Right kidney (tissue), 9 donors: ENCODE measurements around the gene OTULIN.

ENCODE experiments used
- DNase-seq: peaks from one replicate; pipeline ENCODE4 v3.0.0-alpha.2; 2016
- long read RNA-seq, 8 donors: transcript quantifications; one replicate each; lab custom pipeline, GENCODE V29; 2026

OTULIN gene
- long read RNA-seq, donor 1 = 0 reads
- long read RNA-seq, donor 2 = 0 reads
- long read RNA-seq, donor 3, full-length matches to known transcripts = 4 of 4 reads
- long read RNA-seq, donor 3, partial matches to known transcripts = 0 of 4 reads
- long read RNA-seq, donor 3, other reads (novel, unspliced or antisense) = 0 of 4 reads
- long read RNA-seq, donor 4, full-length matches to known transcripts = 1 of 1 reads
- long read RNA-seq, donor 4, partial matches to known transcripts = 0 of 1 reads
- long read RNA-seq, donor 4, other reads (novel, unspliced or antisense) = 0 of 1 reads
- long read RNA-seq, donor 5, full-length matches to known transcripts = 2 of 2 reads
- long read RNA-seq, donor 5, partial matches to known transcripts = 0 of 2 reads
- long read RNA-seq, donor 5, other reads (novel, unspliced or antisense) = 0 of 2 reads
- long read RNA-seq, donor 6, full-length matches to known transcripts = 3 of 3 reads
- long read RNA-seq, donor 6, partial matches to known transcripts = 0 of 3 reads
- long read RNA-seq, donor 6, other reads (novel, unspliced or antisense) = 0 of 3 reads
- long read RNA-seq, donor 7, full-length matches to known transcripts = 3 of 3 reads
- long read RNA-seq, donor 7, partial matches to known transcripts = 0 of 3 reads
- long read RNA-seq, donor 7, other reads (novel, unspliced or antisense) = 0 of 3 reads
- long read RNA-seq, donor 8, full-length matches to known transcripts = 3 of 3 reads
- long read RNA-seq, donor 8, partial matches to known transcripts = 0 of 3 reads
- long read RNA-seq, donor 8, other reads (novel, unspliced or antisense) = 0 of 3 reads

DNA sequence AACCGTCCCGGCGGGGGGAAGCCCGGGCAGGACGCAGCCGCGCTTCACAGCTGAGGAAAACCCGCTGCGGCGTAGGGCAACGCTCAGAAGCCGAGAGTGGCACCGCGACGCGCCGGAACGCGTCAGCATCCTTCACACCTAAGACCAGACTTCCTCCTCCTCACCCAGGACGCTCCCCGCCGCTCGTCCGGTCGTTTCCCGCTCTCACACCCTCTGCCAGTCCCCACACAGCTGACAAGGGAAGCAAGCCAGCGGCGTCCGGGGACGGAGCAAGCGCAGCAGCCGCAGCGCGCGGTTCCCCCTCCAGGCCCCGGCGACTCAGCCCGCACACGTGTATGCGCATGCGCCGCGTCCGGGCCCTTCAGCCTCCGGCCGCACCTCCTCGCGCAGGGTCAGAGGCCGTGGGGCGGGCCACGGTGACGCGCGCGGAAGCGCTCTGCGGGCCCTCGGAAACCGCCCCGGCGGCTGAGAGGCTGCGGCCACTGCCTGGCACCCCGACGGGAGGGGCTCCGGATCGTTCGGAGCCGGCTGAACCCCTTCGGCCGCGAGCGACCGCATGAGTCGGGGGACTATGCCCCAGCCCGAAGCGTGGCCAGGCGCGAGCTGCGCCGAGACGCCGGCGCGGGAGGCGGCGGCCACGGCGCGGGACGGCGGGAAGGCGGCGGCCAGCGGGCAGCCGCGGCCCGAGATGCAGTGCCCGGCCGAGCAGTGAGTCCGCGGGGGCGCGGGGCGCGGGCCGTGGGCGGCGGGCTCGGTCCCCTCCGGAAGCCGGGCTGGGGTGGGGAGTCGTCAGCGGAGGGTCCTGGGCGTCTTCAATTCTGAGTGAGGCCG is at the start of gene OTULIN:
Gene OTULIN (plus strand): TSS at position 449 of the 831 bp plus-strand sequence. CDS start 108 bp downstream, at position 557.
- DNase-seq = peak; percentile 97

DNA sequence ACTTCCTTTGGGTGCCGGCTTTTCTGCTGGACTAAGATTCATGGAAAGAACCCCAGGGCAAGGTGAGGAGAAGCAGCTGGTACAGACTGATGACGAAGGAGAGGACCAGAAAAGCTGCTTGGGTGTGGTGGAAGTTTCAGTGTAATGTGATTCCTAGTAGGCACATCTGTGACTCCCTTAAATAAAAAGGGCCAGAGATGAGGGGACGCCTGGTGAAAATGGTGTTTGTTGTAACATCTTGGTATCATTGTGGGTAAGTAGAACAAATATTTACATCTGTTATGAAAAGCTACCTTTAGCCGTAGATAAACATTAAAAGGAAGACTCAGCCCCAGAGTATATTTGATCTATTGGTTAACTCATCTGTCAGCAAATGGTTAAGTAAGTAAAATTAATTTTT is 49.2 kb upstream of the OTULIN start:
- no peak for DNase-seq

DNA sequence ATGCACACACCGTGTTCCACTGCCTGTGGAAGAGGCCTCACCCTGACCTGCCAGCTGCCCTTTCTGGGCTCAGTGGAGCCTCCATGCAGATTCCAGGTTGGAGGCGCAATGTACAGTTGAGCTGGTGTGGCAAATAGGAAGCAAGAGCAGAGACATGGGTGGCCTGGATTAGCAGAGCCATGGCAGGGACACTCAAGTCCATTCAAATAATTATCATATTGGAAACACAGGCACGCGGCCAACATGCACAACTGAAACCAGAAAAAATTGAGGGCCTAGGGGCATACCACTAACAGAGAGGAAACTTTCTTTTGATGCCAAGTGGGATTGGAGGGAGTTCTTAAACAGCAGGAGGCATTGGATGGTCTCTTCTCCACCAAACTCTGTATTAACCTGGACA is 47.1 kb upstream of the OTULIN start:
- no peak for DNase-seq

DNA sequence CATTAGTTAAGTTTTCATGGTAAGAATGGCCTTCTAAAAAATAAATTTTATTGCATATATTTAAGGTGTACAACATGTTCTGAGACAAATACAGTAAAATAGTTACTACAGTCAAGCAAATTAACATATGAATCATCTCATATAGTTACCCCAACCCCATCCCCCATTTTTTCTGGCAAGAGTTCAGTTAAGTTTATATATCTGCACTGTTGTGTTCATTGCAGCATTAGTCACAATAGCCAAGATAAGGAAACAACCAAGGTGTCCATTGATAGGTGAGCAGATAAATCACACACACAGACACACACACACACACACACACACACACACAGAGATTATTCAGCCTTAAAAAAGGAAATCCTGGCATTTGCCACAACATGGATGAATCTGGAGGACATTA is 37.2 kb upstream of the OTULIN start:
- DNase-seq = no peak

DNA sequence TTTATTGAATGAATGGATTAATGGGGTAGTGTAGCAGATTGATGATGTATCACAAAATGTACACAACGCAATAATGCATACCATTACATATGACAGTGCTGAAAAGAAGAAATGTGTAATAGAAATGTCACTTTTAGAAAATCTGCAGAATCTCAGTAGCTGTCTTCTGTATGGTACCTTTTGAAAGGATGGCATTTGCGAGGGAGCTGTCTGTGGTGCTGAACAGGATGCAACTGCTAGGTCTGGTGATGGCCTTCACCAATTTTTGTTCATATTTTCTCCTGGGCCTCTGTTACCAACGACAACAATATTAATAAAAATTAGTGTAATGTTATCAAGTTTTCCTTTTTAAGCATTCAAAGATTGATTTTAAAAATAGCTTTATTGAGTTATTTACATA is 36.2 kb upstream of the OTULIN start:
- peak; percentile 10 for DNase-seq

DNA sequence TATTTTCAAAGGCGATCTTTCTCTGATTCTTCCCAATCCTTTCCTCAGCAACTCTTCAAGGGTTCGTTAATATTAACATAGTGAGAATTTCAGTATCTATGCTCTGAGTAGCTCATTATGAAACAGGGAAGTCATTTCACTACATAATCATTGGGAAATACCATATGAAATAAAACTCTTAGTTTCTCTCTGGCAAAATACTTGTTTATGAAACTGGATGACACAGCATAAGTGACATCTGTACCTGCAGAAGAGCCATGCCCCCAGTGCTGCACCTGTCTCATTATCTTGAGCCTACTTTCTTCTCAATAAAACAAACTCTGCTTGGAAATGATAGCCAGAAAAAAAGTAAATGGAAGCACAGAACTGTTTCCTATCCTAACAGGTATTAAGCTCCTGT is 33.8 kb upstream of the OTULIN start:
- no peak for DNase-seq

DNA sequence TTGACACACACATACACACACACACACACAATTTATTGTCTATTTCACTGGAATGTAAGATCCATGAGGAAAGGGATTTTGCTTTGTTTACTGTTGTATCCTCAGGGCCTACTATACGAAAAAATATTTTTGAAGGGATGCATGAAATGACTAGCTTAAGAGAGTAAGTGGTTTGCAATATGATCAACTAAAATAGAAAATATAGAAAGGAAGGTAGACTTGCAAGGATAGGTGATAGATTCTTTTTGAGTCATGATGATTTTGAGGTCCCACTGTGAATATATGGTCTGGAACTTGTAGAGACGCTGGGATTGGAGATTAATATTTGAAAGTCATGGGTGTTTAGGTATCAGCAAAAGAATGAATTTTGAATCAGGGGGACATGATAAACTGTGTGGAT is 28.9 kb upstream of the OTULIN start:
- no peak for DNase-seq

DNA sequence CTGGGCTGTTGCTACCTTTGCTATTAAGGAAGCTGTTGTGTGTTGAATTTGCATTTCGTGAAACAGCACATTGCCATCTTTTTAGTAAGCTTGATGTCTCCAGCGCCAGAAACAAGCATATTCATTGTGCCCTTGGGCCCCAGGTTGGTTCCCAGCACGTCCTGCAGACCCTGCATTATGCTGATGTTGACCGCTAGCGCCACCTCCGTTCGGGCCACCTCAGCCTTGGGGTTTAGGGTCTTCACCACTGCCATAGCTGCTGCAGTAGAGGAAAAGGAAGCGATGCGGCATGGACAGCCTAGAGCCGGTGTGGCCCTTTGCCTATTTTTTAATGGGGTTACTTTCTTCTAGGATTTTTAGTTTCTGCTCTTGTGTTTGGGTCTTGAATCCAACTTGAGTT is 23.8 kb upstream of the OTULIN start:
- DNase-seq = no peak

DNA sequence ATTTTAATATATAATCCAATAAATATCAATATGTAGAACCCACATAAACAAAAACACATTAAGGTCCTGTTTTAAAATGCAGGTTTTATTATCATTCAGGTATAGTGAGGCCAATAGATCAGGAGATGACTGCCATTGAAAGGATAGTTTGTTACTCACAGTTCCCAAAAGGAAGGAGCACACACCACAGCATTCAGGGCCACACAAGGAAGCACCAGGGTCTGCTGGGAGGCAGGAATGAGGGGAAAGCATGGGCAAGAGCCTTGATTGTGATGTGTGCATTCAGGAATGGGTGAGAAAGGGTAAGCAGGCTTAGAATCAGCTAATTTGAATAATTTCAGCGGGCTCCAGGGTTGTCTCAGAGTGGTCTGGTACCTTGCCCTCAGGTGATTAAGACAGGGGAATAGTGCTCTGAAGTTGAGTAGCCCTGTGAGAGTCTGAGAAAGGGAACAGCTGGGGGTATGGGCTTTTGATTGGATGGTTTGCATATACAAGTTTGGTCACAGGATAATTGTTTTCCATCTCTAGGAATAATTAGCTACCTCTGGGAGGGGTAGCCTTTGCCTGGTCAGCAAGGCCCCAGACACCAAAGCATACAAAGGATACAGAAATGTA is 19.8 kb upstream of the OTULIN start:
- no peak for DNase-seq

DNA sequence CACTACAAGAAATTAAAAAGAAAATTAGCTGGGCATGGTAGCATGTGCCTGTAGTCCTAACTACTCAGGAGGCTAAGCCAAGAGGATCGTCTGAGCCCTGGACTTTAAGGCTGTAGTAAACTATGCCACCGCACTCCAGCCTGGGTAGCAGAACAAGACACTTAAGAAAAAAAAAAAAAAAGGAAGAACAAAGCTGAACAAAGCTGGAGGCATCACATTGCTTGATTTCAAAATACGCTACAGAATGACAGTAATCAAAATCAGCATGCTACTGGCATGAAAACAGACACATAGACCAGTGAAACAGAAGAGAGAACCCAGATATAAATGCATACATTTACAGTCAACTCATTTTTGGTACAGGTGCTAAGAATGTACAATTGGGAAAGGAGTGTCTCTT is 14.5 kb upstream of the OTULIN start:
- no peak for DNase-seq

DNA sequence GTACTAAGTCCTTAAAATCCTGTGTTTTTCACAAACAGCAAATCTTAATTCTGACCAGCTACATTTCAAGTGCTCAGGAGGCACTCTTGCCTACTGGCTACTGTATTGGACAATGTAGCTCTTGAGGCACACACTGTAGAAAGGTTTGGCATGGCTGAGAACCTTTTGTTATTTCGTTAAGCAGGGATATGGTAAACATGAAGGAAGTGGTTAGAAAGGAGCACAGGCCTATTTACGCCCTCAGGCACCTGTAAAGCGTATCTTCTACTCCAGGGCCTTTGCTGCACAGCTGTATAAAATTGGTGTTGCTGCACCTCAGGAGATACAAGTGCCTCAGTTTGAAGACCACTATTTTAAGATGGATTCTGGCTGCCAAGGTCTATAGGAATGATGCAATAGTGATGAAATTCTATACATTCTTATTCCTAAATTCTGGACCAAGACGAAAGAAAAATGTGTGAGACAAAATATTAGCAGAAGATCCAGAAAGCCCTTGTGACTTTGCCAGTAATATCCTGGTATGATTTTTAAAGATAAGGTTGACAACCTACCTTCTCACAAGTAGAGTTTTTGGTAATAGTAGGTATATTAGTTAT is 9.3 kb upstream of the OTULIN start:
- no peak for DNase-seq

DNA sequence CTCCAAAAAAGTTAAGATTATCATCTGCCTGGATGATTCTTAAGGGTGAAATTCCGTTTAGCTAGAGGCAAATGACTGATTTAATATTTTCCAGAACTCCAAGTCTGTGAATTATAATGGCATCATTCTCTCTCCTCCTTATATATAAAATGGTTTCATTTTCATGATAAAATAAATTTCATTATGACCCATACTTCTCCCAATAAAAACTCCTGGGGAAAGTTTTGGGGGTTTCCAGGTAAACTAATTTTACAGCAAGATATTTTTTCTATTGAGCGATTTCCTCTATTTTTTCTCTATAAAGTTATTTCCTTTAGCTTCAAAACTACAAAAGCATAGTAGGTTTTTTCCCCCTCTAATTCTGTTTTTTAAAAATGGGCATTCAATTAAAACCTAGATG is 7.6 kb upstream of the OTULIN start:
- no peak for DNase-seq

DNA sequence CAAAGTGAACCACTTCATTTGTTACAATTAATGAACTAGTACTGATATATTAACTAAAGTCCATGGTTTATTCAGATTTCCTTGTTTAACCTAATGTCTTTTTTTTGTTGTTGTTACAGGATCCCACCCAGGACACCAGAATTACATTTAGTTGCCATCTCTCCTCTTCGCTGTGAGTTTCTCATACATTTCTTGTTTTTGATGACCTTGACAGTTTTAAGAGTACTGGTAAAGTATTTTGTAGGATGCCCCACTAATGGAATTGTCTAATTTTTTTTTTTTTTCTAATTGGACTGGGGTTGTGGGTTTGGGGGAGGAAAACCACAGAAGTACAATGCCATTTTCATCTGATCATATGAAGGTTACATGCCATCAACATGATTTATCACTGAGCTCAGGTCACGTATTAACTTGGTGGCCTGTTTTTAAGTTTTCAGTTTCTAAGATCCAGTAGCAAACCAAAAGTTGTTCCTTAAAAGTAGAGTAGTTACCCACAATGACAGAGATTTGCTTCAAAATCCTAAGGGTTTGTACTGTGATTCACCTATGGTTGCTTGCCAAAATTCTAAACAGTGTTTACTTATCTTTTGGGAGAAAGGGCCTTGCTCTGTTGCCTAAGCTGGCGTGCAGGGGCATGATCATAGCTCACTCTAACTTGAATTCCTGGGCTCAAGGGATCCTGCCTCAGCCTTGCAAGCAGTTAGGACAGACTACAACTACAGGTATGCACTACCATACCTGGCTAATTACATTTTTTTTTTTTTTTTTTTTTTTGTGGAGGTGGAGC is 4.5 kb upstream of the OTULIN start:
- DNase-seq = no peak

DNA sequence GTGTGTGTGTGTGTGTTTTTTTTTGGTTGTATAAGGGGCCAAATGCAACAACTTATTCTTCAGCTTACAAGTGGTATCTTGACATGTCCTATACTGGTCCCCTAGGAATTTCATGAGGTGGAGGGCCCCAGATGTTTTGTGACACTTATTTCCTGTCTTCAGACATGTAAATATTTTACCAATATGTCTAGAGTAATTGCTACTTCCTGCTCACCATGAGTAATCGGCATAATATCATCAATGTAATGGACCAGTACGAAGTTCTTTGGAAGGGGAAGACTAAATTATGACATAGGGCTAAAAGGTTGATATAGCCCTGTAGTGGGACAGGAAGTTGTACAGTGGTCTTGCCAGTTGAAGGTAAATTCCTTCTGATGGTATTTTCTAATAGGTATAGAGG is 3.7 kb upstream of the OTULIN start:
- DNase-seq = no peak

DNA sequence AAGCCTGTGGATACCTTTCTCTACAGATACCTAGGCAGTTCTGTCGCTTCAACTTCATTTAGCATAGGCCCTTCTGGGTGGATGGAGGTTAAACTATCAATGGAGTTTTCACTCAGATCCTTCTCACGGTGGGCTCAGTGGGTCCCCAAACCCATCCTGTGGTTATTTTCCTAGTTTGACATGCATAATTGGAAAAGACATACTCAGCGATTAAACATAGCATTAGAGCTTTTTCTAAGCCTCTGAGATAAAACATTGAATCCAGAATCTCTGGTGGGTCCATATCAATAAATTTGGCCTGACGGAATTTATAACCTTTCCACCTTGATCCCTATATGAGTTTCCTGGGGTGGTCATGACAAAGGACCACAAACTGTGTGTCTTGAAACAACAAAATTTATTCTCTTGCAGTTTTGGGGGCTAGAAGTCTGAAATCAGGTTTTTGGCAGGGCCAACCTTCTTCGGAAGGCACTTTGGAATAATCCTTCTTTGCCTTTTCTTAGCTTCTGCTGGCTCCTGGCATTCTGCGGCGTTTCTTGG is 1.7 kb upstream of the OTULIN start:
- no peak for DNase-seq

DNA sequence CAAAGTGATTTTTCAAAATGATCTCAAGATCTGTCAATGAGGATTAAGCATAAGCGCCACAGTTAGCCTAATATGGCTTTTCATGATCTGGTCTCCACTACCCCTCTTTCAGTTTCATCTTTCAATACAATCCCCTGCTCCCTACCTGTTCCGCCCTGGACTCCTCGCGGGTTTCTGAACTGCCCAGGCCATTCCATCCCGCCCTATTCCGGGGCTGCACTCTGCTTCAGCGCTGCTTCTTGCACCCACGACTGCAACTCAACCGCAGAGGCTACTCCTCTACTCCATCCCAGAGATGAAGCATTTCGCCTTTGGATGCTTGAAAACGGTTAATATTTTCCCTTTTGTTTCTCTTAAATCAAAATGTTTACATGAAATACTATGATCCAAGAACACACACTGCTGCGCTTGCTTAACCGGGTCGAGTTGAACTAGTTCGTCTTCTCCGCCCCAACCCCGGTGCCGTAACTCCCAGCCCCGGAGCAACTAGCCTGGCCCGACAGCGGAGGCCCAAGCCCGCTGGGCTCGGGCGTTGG is 716 bp upstream of the OTULIN start:
- no peak for DNase-seq

DNA sequence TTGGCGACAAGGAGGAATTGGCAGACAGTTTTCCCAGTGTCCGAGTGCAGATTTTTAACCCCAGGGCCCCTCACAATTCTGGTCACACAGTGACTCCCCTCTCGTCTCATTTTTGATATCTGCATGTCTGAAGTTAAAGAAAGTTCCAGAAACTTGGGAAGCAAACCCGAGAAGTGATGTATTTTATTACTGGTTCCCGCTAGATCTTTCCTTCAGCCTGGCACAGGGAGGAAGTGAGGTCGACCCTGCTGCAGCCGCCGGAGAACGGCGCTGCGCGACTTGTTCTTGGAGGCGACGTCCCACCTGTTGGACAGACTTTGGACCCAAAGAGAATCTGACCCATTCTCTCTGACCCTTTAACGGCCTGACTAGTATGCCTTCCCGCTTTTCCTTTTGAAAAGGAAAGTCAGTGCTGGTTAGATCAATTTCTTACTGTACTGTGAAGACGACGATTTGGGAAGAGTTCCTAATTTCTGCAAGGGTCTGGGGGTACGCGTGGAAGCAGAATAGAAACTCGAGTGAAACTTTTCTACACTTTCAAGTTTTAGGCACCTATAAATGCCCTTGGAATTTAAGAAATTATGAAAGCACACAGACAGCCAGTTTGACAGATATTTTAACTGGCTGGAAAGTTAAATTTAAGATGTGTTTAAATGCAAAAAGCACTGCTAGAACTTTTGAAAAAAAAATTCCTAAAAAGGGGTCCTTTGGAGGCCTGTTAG is 744 bp downstream of the OTULIN start:
- DNase-seq = peak; percentile 70

DNA sequence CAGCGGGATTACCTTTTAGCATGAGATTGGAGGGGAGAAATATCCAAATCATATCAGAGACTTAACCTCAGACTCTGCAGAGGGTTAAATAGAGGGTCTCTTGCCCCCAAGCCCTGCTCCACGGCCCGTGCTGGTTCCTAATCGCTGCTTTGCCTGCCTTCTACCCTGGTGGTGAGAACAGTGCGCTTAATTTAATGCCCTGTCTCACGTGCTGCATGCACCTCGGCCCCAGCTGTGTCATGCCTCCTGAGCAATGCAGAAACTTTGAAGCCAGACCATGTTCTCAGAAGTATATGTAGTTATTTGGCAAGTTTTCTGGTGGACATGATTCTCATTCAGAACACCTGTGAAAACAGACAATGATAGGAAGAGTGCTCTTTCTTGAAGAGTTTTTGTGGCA is 1.4 kb downstream of the OTULIN start:
- DNase-seq = peak; percentile 48

DNA sequence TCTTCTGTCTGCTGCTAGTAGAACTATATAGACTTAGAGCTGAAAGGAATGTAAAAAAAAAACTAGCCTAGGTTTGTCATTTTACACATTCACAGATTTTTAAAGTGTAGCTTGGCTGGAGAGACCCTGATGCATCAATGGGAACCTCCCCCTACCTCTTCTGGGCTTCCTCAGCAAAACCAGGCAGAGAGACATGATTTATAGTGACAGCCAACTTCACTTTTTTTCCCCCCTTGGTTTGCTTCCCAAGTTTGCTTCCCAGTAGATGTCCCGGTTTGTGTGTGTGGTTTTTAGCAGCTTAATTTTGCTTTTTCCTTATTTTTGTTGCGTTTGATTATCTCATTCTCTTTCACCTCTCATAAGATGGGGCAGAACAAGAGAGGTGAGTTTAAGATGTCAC is 1.8 kb downstream of the OTULIN start:
- no peak for DNase-seq

DNA sequence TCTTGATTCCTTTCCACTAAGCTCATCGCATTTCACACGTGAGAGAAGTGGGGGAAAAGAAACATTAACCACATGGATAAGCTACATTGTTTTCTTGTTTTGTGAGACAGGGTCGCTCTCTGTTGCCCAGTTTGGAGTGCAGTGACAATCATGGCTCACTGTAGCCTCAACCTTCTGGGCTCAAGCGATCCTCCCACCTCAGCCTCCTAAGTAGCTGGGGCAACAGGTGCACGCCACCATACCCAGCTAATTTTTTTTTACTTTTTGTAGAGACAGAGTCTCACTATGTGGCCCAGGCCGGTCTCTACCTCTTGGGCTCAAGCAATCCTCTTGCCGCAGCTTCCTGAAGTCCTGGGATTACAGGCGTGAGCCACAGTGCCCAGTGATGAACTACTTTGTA is 2.8 kb downstream of the OTULIN start:
- no peak for DNase-seq
